Central memory CD8-positive, alpha-beta T cell (primary cell): ENCODE results near the gene IL24.
A peak's percentile ranks its signal among the peaks of the same experiment; 100 is the strongest.

Source experiments
- ATAC-seq: fragments of 150-1000 bp; cut with Tn5 transposase; replicated peaks from 2 replicates; pipeline ENCODE4 v1.10.0; 2022; ENCODE audit warnings: mild to moderate bottlenecking, moderate FRiP score, moderate number of reproducible peaks; ENCODE audit not compliant: poor library complexity, severe bottlenecking; ENCODE audit errors: extremely low read depth
- DNase-seq, 2 donors: peaks; one replicate each; pipeline ENCODE4 v3.0.0; 2021; ENCODE audit warnings: low spot score in 2 of 2
- H3K27ac Mint-ChIP-seq: one replicate; pipeline ENCODE4 v1.8.0; 2022; ENCODE audit warnings: low read depth, mild to moderate bottlenecking, moderate library complexity, mixed read lengths
- H3K27me3 Mint-ChIP-seq: one replicate; pipeline ENCODE4 v1.8.0; 2022; ENCODE audit warnings: mixed read lengths
- H3K36me3 Mint-ChIP-seq: one replicate; pipeline ENCODE4 v1.8.0; 2022; ENCODE audit warnings: mild to moderate bottlenecking, moderate library complexity, mixed read lengths; ENCODE audit not compliant: insufficient read depth
- H3K4me1 Mint-ChIP-seq: one replicate; pipeline ENCODE4 v1.8.0; 2022; ENCODE audit warnings: mixed read lengths
- H3K4me3 Mint-ChIP-seq: one replicate; pipeline ENCODE4 v1.8.0; 2022; ENCODE audit warnings: mild to moderate bottlenecking, moderate library complexity, mixed read lengths
- H3K9me3 Mint-ChIP-seq: one replicate; pipeline ENCODE4 v1.8.0; 2022; ENCODE audit warnings: mixed read lengths

IL24 gene

DNA sequence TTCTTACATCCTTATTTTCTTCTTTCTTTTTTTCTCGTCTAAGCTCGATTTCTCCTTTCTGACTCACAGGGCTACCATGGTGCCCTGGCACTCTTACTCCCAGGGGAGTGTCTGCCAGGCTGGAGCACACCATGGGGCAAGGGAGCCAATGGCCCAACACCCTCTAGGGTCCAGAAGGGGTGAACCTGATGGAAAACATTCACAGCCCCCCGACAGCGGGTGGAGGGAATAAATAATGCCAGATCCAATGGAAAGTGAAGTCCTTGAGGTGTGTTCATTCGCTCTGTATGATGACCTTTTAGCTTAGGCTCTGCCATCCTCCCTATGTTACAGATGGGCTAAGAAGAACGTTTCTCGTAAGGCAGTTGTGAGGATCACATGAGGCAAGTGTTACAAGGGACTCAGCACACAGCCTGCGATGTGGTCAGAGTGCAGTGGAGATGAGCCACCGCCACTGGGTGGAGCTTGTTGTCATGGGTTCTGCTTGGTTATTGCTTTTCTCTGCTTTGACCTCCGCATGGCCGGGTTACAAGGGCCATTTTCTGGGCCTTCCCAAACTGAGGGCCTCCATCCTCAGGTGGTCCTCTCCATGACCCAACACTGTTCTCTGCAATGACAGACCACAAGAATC is 28.0 kb downstream of the IL24 start:
- DNase-seq, result peak; percentile 40 to 71
- Mint-ChIP-seq H3K27ac (no peak overlapping the region), H3K4me1 (peaks cover 16% of the 10 kb centered on the region), H3K9me3 (no peaks in the 10 kb centered on the region), H3K4me3 (no peak overlapping the region), H3K36me3 (peaks cover 6% of the 10 kb centered on the region), H3K27me3 (no peaks in the 10 kb centered on the region)
- ATAC-seq, result peak; percentile 73

DNA sequence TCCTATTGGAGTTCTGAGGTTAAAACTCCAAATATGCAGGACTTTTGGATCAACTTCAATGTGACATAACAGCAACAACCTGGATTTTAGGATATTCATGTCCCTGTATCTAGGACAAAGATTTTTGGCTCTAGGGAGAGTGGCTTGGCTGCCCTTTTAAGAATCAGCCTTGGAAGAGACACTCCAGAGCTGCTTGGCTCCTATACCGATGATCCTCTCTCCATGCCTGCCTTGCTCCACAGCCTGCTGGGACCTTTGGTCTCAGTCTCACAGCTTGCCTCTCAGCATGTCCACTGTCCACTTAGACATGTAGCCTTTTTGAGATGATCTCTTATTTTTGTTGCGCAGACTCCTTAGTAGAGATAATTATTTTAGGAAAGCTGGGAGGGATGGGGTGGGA is 29.0 kb downstream of the IL24 start:
- Mint-ChIP-seq H3K27ac (no peak overlapping the region), H3K4me3 (no peak overlapping the region), H3K27me3 (no peaks in the 10 kb centered on the region), H3K4me1 (peaks cover 18% of the 10 kb centered on the region), H3K36me3 (peaks cover 3% of the 10 kb centered on the region), H3K9me3 (no peaks in the 10 kb centered on the region)
- DNase-seq, result no peak
- no peak for ATAC-seq

DNA sequence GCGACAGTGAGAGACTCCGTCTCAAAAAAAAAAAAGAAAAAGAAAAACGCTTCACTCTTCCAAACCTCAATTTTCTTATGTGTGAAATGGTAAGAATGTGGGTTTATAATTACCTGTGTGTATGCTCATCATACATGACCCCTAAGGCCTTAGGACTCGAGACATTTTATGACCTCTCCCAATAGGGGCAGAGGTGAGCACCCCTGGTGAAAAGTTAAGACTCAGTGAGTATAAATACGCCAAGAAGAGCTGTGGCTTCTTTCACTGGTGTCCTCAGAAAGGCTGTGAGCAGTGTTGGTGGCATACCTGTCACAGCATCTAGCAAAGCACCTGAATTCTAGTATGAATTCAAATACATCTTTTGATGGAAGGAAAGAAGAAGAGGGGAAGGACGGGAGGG is 32.3 kb downstream of the IL24 start:
- no peak overlapping the region for H3K4me3 Mint-ChIP-seq
- no peaks in the 10 kb centered on the region for H3K9me3 Mint-ChIP-seq
- peaks cover 1% of the 10 kb centered on the region for H3K36me3 Mint-ChIP-seq
- H3K27ac Mint-ChIP-seq, result peak overlapping the region; percentile 89
- no peaks in the 10 kb centered on the region for H3K27me3 Mint-ChIP-seq
- ATAC-seq, result no peak
- peaks cover 19% of the 10 kb centered on the region for H3K4me1 Mint-ChIP-seq
- no peak for DNase-seq

DNA sequence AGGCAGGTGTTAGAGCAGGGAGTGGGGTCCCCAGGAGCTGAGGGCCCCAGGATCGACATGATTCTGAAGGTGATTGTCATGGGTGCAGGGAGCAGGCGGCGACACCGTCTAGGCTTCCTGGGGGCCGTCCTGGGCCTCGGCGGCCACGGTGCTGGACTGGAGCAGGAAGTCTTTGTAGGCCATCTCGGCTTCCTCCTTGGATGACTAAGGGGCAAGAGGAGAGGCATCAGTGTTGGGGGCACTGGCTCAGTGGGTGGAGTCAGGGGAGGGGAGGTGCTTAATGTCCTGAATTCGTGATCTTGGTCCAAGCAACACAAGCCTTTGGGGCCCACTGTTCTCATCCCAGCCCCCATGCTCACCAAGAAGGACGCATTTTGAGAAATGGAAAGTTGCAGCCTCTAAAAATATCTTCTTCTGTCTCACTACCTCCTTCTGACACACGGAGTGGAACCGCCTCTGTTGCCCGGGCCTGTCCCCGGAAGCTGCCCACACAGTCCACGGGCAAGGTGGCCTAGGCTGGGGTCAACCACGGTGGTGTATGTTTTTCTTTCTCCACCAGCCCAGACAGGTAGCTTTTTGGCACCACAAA is 33.1 kb downstream of the IL24 start:
- DNase-seq, result no peak
- Mint-ChIP-seq H3K9me3 (no peaks in the 10 kb centered on the region), H3K36me3 (peaks cover 1% of the 10 kb centered on the region), H3K4me3 (peak overlapping the region; percentile 52), H3K27ac (peak overlapping the region; percentile 89), H3K27me3 (no peaks in the 10 kb centered on the region), H3K4me1 (peaks cover 19% of the 10 kb centered on the region)
- peak; percentile 20 for ATAC-seq

DNA sequence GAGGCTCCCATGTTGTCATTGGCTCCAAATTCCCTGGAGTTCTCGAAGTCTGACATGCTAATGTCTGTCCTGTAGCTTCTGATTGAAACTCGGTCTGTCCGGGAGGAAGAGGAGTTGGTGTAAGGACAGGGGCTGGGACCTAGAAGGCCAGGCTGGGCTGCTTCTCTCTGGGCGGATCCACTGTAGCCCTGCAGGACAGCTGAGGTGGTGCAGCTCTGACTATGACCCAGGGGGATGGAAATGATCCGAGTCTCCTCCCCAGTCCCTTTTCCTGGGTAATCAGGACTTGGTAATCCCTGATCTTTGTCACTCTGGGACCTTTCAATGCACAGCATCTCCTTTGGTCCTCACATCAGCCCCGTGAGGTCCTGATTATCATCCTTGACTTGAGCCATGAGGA is 34.5 kb downstream of the IL24 start:
- no peak overlapping the region for H3K4me3 Mint-ChIP-seq
- no peaks in the 10 kb centered on the region for H3K9me3 Mint-ChIP-seq
- DNase-seq, result no peak
- H3K27ac Mint-ChIP-seq, result no peak overlapping the region
- H3K27me3 Mint-ChIP-seq, result no peaks in the 10 kb centered on the region
- ATAC-seq, result no peak
- peaks cover 19% of the 10 kb centered on the region for H3K4me1 Mint-ChIP-seq
- H3K36me3 Mint-ChIP-seq, result peaks cover 1% of the 10 kb centered on the region

DNA sequence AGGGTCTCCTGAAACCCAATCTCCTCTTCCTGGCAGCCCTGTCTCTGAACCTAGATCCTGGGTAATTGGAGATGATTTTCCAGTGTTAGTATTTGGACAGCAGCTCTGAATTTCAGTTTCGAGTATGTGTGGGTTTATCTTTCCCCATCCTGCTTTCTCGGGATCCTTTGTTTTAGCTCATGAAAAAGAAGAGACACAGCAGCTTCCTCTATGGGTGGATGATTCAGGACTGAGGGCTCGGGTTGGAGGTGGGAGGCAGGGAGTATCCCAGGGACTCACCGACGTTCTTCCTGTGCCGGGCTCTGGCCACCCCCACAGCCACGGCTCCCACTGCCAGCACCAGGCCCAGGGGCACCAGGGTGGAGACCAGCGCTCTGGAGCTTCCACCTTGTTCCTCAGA is 34.9 kb downstream of the IL24 start:
- H3K4me1 Mint-ChIP-seq, result peaks cover 19% of the 10 kb centered on the region
- H3K27me3 Mint-ChIP-seq, result no peaks in the 10 kb centered on the region
- no peaks in the 10 kb centered on the region for H3K9me3 Mint-ChIP-seq
- H3K4me3 Mint-ChIP-seq, result no peak overlapping the region
- H3K36me3 Mint-ChIP-seq, result peaks cover 1% of the 10 kb centered on the region
- no peak for ATAC-seq
- no peak for DNase-seq
- H3K27ac Mint-ChIP-seq, result no peak overlapping the region

DNA sequence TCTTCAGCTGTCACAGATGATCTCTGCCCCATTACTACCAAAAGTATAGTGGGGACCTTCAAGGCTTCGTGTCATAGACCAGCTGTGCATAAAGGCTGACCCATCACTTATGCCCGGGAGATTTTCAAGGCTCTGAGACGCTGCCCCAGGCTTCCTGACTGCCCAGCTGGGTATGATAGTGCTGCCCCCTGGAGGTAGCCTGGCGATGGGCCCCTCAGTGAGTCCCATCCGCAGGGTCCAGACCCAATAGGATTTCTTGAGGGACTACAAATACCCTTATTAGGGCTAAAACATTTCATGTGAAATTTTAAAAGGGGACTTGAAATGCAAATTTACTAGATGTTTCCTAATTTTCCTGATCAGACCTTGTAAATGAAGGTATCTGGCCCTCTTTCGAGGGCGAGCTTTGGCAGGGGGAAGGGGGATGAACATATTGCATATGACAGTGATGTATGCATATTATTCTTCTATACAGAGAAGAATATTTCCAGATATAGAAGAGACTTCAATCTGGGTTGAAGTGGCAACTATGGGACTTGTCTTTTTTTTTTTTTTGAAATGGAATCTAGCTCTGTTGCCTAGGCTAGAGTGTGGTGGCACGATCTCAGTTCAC is 36.2 kb downstream of the IL24 start:
- ATAC-seq (peak; percentile 59), DNase-seq (peak; percentile 52 to 61)
- Mint-ChIP-seq H3K9me3 (no peaks in the 10 kb centered on the region), H3K27ac (no peak overlapping the region), H3K36me3 (peaks cover 1% of the 10 kb centered on the region), H3K27me3 (no peaks in the 10 kb centered on the region), H3K4me3 (no peak overlapping the region), H3K4me1 (peaks cover 19% of the 10 kb centered on the region)

DNA sequence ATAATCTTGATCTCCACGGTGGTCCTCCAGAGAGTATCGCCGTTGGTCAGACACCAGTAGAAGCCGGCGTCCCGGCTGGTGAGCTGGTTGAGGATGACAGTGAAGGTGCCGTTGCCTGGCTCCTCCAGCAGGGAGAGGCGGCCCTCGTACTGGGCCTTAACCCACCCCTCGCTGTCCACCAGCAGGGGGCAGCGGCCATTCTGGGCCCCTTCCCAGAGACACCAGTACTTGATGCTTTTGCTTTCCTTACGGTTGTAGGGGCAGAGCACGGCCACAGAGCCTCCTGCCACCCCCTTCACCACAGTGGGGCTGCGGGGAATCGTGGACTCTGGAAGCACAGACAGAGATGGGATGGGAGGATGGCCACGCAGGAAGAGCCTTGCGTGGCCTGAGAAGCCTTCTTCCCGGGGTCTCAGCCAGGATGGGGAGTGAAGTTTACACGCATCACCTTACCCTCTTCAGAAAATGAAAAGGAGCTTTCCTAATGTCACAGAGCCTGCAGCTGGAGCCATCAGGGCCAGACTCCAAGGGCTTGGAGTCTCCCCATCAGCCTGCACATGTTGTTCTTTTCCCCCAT is 38.3 kb downstream of the IL24 start:
- DNase-seq, result no peak
- H3K4me1 Mint-ChIP-seq, result peaks cover 7% of the 10 kb centered on the region
- peaks cover 8% of the 10 kb centered on the region for H3K27me3 Mint-ChIP-seq
- H3K9me3 Mint-ChIP-seq, result no peaks in the 10 kb centered on the region
- H3K27ac Mint-ChIP-seq, result no peak overlapping the region
- peaks cover 1% of the 10 kb centered on the region for H3K36me3 Mint-ChIP-seq
- H3K4me3 Mint-ChIP-seq, result no peak overlapping the region
- ATAC-seq, result no peak

DNA sequence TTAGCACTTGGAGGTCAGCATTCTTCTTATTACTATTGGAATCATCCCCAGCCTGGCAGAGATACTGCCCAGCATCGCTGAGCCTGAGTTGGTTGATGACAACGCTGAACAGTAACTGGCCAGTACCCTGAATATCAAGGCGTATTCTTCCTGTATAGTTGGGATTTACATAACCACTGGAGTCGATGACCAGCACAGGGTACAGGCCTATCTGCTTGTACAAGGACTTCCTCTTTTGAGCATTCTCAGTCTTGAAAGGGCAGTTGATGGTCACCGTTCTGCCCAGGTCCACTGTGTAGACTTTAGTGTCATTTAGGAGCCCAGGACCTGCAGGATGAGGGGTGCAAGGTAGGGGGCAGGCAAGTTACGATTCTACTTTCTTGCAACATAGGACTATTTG is 40.2 kb downstream of the IL24 start:
- H3K4me1 Mint-ChIP-seq, result no peaks in the 10 kb centered on the region
- DNase-seq (no peak), ATAC-seq (no peak)
- peaks cover 14% of the 10 kb centered on the region for H3K27me3 Mint-ChIP-seq
- H3K27ac Mint-ChIP-seq, result no peak overlapping the region
- no peaks in the 10 kb centered on the region for H3K9me3 Mint-ChIP-seq
- H3K36me3 Mint-ChIP-seq, result peaks cover 1% of the 10 kb centered on the region
- H3K4me3 Mint-ChIP-seq, result no peak overlapping the region

DNA sequence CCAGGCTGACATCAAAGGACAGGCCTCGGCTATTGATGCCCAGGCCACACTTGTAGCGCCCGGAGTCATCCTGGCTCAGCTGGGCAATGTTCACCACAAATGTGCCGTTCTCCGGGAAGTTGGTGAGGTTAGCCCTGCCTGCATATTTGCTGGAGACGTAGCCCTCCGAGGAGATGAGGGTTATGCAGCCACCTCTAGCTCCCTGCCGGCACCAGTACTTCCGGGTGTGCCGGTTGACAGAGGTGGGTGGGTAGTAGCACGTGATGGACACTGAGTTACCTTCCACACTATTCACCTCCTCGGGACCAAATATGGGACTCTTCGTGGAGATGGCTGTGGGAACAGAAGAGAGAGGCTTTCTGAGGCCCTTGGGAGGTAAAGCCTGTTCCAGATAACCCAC is 41.9 kb downstream of the IL24 start:
- no peaks in the 10 kb centered on the region for H3K9me3 Mint-ChIP-seq
- no peaks in the 10 kb centered on the region for H3K4me1 Mint-ChIP-seq
- no peaks in the 10 kb centered on the region for H3K36me3 Mint-ChIP-seq
- no peak overlapping the region for H3K4me3 Mint-ChIP-seq
- no peak overlapping the region for H3K27ac Mint-ChIP-seq
- ATAC-seq (no peak), DNase-seq (no peak)
- H3K27me3 Mint-ChIP-seq, result peaks cover 14% of the 10 kb centered on the region

DNA sequence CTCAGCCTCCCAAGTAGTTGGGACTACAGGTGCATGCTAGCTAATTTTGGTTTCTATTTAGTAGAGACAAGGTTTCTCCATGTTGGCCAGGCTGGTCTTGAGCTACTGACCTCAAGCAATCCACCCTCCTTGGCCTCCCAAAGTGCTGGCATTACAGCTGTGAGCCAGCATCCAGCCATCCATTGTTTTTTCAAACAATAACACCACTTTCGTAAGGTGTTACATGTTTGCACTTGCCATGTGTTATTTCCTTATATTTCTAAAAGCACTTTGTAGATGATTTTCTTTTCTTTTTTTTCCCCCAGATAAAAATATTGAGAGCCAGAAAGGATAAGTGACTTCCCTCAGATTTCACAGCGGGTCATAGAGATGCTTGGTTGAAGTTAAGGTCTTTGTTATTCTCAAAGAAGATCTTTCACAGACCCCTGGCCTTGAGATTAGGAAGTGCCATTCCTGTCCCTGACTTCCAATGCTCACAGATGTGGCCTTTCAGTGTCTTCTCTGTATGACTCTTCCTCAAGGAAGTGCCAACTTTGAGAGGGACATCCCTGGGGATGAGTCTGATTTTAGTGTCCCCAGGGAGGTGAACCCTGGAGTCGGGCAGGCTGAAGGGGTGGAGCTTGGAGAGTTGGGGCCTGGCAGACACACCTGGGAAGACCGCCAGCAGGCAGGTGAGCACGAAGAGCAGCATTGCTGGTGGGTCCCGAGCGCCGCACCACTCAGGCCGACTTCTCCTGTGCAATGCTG is 42.8 kb downstream of the IL24 start:
- ATAC-seq (no peak), DNase-seq (no peak)
- H3K9me3 Mint-ChIP-seq, result no peaks in the 10 kb centered on the region
- no peak overlapping the region for H3K4me3 Mint-ChIP-seq
- peaks cover 7% of the 10 kb centered on the region for H3K4me1 Mint-ChIP-seq
- peaks cover 3% of the 10 kb centered on the region for H3K36me3 Mint-ChIP-seq
- H3K27me3 Mint-ChIP-seq, result peaks cover 14% of the 10 kb centered on the region
- no peak overlapping the region for H3K27ac Mint-ChIP-seq

DNA sequence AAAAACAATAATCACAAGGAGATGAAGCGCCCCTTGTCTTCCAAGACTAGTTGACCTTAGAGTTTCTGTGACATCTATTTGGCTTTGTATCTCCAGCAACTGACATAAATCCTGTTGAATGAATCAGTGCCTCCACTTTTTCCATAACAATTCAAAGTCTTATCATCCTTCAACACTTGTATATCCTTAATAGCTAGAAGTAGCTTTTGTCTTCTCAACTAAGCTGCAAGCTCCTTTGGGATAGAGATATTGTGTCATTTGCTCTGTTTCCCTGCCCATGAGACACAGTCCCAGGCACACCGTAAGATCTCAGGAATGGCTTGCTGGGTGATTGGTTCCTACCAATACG is 43.3 kb downstream of the IL24 start:
- DNase-seq (no peak), ATAC-seq (no peak)
- H3K4me1 Mint-ChIP-seq, result peaks cover 11% of the 10 kb centered on the region
- H3K27me3 Mint-ChIP-seq, result peaks cover 14% of the 10 kb centered on the region
- no peak overlapping the region for H3K4me3 Mint-ChIP-seq
- no peaks in the 10 kb centered on the region for H3K9me3 Mint-ChIP-seq
- no peak overlapping the region for H3K27ac Mint-ChIP-seq
- H3K36me3 Mint-ChIP-seq, result peaks cover 3% of the 10 kb centered on the region
